Astrocyte (in vitro differentiated cells and primary cell): Measurements from ENCODE around the gene AARS2. TPM values are rescaled to one million over a fixed set of nuclear protein-coding genes. Genes with fewer than 3 reads are reported as not detected.

ENCODE experiments used
- DNase-seq: peaks from one replicate; pipeline ENCODE4 v3.0.0-alpha.2; 2010; ENCODE audit warnings: low read depth
- FAIRE-seq: peaks from 2 replicates; lab custom pipeline; 2011; peaks lifted over from hg19 to GRCh38; lab: Jason Lieb, UNC
- H2AFZ ChIP-seq: 2 replicates; pipeline ENCODE4 v1.6.0; 2012; ENCODE audit warnings: low read depth, low read length, inconsistent platforms
- H3K27ac ChIP-seq: 2 replicates; pipeline ENCODE4 v1.5.1; 2011; ENCODE audit warnings: low read depth, low read length, inconsistent platforms
- H3K27me3 ChIP-seq: 2 replicates; pipeline ENCODE4 v1.6.0; 2011; ENCODE audit warnings: low read length, inconsistent platforms; ENCODE audit not compliant: insufficient read depth
- H3K36me3 ChIP-seq: 2 replicates; pipeline ENCODE4 v1.5.1; 2011; ENCODE audit warnings: low read length, inconsistent platforms; ENCODE audit not compliant: insufficient read depth
- H3K4me1 ChIP-seq: 2 replicates; pipeline ENCODE4 v1.5.1; 2011; ENCODE audit warnings: low read length, inconsistent platforms; ENCODE audit not compliant: insufficient read depth
- H3K4me2 ChIP-seq: 2 replicates; pipeline ENCODE4 v1.6.0; 2012; ENCODE audit warnings: low read length, inconsistent platforms
- H3K4me3 ChIP-seq: 2 replicates; pipeline ENCODE4 v1.5.1; 2011; ENCODE audit warnings: low read depth, mild to moderate bottlenecking, low read length, inconsistent platforms; ENCODE audit not compliant: insufficient read depth
- H3K79me2 ChIP-seq: 2 replicates; pipeline ENCODE4 v1.6.0; 2012; ENCODE audit warnings: mild to moderate bottlenecking, low read length, inconsistent platforms; ENCODE audit not compliant: insufficient read depth
- H3K9ac ChIP-seq: 2 replicates; pipeline ENCODE4 v1.6.0; 2012; ENCODE audit warnings: mild to moderate bottlenecking, low read length, inconsistent platforms
- H3K9me3 ChIP-seq: 2 replicates; pipeline ENCODE4 v1.5.1; 2012; ENCODE audit warnings: low read depth, mild to moderate bottlenecking, low read length, inconsistent platforms; ENCODE audit not compliant: insufficient read depth
- H4K20me1 ChIP-seq: 2 replicates; pipeline ENCODE4 v1.6.0; 2012; ENCODE audit warnings: low read length, inconsistent platforms; ENCODE audit not compliant: insufficient read depth
- H3K27ac Mint-ChIP-seq: one replicate; pipeline ENCODE4 v1.8.0; 2021; ENCODE audit warnings: mild to moderate bottlenecking, mixed read lengths; ENCODE audit not compliant: unreplicated experiment
- H3K27me3 Mint-ChIP-seq: one replicate; pipeline ENCODE4 v1.8.0; 2021; ENCODE audit warnings: low read depth, mixed read lengths; ENCODE audit not compliant: unreplicated experiment
- H3K36me3 Mint-ChIP-seq: one replicate; pipeline ENCODE4 v1.8.0; 2021; ENCODE audit warnings: low read depth, mixed read lengths; ENCODE audit not compliant: unreplicated experiment
- H3K4me1 Mint-ChIP-seq: one replicate; pipeline ENCODE4 v1.8.0; 2021; ENCODE audit warnings: low read depth, mixed read lengths; ENCODE audit not compliant: unreplicated experiment
- H3K4me3 Mint-ChIP-seq: one replicate; pipeline ENCODE4 v1.8.0; 2021; ENCODE audit warnings: mild to moderate bottlenecking, moderate library complexity, mixed read lengths; ENCODE audit not compliant: unreplicated experiment
- H3K9me3 Mint-ChIP-seq: one replicate; pipeline ENCODE4 v1.8.0; 2021; ENCODE audit warnings: mild to moderate bottlenecking, mixed read lengths; ENCODE audit not compliant: unreplicated experiment
- EZH2 ChIP-seq: IDR thresholded peaks from 2 replicates; pipeline ENCODE4 v1.6.1; 2012; ENCODE audit warnings: mild to moderate bottlenecking, low read length, inconsistent platforms; ENCODE audit not compliant: insufficient read depth
- total RNA-seq: library from RNA; stranded (reverse); gene quantifications from 2 replicates; pipeline ENCODE4 v1.2.1, GENCODE V29; 2021
- TF ChIP-seq, protein P1 (sequence below): IDR thresholded peaks from 2 replicates; pipeline ENCODE4 v1.5.1; 2011; ENCODE audit warnings: low read depth, mild to moderate bottlenecking, inconsistent platforms, low read length, moderate library complexity; ENCODE audit not compliant: insufficient read depth

AARS2 gene
- total RNA-seq, 1 donor from 2014 or later, result 12.3 TPM

DNA sequence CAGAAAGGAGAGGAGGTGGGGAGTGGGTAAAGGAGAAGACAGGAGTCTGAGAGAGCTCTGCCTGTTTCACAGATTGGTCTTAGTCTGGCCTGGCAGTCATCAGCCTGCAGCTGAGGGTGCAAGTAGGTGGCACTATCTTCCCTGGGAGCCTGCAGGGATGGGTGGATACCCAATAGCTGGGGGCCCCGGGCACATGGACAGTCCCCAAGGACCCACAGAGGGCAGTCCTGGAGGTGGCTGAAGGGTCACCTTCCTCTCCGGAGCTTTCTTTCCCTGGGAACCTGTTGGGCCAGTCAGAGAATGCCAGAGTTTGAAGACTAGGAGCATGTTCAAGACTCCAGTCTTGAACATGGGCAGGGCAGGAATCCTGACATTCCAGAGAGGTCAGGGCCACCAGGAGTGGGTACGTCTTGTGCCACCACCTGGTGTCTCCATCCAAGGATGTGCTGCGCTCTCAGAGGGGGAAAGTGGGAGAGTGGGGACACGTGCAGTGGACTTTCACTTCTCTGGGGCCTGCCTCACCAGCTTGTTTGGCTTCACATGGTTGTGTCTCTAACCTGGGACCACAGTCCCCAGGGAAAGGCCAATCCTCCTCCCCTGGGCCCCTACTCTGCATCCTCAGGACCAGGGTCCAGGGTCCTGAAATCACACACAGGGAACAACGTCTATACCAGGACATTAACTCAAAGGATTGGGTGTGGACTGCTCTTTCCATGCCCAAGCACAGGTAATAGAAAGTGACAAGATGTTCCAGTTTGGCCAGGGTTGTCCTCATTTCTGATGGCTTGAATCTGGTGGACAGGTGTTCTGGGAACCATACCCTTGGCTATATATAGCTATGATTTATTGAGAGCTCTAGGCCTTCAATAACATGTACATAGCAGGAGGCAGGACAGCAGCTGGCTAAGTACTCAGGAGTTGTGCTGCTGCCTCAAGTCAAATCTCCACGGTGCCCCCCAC is 18.0 kb downstream of the AARS2 start:
- FAIRE-seq, result no peak
- Histone ChIP-seq H2AFZ (no peak overlapping the region), H3K4me2 (no peak overlapping the region), H3K79me2 (no peaks in the 10 kb centered on the region), H3K9me3 (peaks cover 3% of the 10 kb centered on the region), H3K36me3 (no peaks in the 10 kb centered on the region), H4K20me1 (peaks cover 21% of the 10 kb centered on the region), H3K27me3 (peaks cover 52% of the 10 kb centered on the region), H3K4me1 (peaks cover 12% of the 10 kb centered on the region), H3K9ac (no peak overlapping the region), H3K4me3 (no peak overlapping the region), H3K27ac (no peak overlapping the region)
- TF ChIP-seq, protein P1, sequence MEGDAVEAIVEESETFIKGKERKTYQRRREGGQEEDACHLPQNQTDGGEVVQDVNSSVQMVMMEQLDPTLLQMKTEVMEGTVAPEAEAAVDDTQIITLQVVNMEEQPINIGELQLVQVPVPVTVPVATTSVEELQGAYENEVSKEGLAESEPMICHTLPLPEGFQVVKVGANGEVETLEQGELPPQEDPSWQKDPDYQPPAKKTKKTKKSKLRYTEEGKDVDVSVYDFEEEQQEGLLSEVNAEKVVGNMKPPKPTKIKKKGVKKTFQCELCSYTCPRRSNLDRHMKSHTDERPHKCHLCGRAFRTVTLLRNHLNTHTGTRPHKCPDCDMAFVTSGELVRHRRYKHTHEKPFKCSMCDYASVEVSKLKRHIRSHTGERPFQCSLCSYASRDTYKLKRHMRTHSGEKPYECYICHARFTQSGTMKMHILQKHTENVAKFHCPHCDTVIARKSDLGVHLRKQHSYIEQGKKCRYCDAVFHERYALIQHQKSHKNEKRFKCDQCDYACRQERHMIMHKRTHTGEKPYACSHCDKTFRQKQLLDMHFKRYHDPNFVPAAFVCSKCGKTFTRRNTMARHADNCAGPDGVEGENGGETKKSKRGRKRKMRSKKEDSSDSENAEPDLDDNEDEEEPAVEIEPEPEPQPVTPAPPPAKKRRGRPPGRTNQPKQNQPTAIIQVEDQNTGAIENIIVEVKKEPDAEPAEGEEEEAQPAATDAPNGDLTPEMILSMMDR, result no peak
- no peak for TF ChIP-seq EZH2
- Mint-ChIP-seq H3K9me3 (peaks cover 7% of the 10 kb centered on the region), H3K27me3 (peaks cover 77% of the 10 kb centered on the region), H3K27ac (no peak overlapping the region), H3K36me3 (peaks cover 10% of the 10 kb centered on the region), H3K4me3 (no peak overlapping the region), H3K4me1 (peaks cover 1% of the 10 kb centered on the region)
- no peak for DNase-seq

GRCh38 chr6:44292661-44293365 is 20.3 kb downstream of the AARS2 start:
- peaks cover 10% of the 10 kb centered on the region for H3K4me1 ChIP-seq
- Mint-ChIP-seq H3K27me3 (peaks cover 81% of the 10 kb centered on the region), H3K4me3 (no peak overlapping the region), H3K4me1 (peaks cover under 1% of the 10 kb centered on the region), H3K36me3 (peaks cover 2% of the 10 kb centered on the region), H3K9me3 (peaks cover 7% of the 10 kb centered on the region), H3K27ac (no peak overlapping the region)
- H3K4me3 ChIP-seq, result no peak overlapping the region
- DNase-seq, result no peak
- H4K20me1 ChIP-seq, result peaks cover 5% of the 10 kb centered on the region
- FAIRE-seq, result no peak
- H3K27ac ChIP-seq, result no peak overlapping the region
- no peak overlapping the region for H3K4me2 ChIP-seq
- no peak overlapping the region for H3K9ac ChIP-seq
- H3K9me3 ChIP-seq, result peaks cover 3% of the 10 kb centered on the region
- no peaks in the 10 kb centered on the region for H3K79me2 ChIP-seq
- H3K36me3 ChIP-seq, result no peaks in the 10 kb centered on the region
- peaks cover 56% of the 10 kb centered on the region for H3K27me3 ChIP-seq
- H2AFZ ChIP-seq, result no peak overlapping the region
- TF ChIP-seq, protein P1, result no peak
- TF ChIP-seq EZH2, result no peak
